Neural progenitor cell (in vitro differentiated cells): ENCODE measurements around the gene THSD4.

Experiments used
- EZH2 ChIP-seq: fragments of 200-600 bp; sonication (generic); IDR thresholded peaks from 2 replicates; pipeline ENCODE4 v1.6.1; 2017; ENCODE audit warnings: antibody characterized with exemption, mild to moderate bottlenecking, moderate library complexity
- TF ChIP-seq, protein P1 (sequence below): fragments of 200-600 bp; sonication (generic); IDR thresholded peaks from 2 replicates; pipeline ENCODE4 v1.5.1; 2017; ENCODE audit warnings: antibody characterized with exemption, mild to moderate bottlenecking

DNA sequence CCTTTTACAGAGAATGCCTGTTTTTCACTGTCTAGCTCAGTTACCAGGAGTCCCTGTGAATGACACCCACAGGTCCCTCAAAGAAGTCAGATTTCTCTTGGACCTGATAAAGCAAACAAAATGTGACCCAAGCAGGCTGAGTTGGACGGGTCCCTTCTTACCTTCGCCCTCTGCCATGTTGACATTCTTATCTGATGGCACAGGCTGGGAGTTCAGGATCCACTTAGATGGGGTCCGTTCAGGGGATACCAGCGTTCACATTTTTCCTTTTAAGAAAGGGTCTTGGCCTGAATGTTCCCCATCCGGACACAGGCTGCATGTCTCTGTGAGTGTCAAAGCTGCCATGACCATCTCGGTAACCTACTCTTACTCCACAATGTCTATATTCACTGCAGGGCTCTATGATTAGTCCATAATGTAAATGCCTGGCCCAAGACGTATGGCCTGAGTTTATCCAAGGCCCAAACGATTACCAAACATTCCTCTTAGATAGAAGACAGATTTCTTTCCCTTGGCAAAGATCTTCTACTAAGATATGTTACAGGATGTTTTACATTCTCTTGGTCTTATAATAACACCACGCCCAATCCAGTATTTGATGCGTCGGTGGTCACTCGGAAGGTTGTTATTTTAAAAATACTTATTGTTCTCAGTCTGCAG lies 179.1 kb downstream of the THSD4 start:
- TF ChIP-seq, protein P1, sequence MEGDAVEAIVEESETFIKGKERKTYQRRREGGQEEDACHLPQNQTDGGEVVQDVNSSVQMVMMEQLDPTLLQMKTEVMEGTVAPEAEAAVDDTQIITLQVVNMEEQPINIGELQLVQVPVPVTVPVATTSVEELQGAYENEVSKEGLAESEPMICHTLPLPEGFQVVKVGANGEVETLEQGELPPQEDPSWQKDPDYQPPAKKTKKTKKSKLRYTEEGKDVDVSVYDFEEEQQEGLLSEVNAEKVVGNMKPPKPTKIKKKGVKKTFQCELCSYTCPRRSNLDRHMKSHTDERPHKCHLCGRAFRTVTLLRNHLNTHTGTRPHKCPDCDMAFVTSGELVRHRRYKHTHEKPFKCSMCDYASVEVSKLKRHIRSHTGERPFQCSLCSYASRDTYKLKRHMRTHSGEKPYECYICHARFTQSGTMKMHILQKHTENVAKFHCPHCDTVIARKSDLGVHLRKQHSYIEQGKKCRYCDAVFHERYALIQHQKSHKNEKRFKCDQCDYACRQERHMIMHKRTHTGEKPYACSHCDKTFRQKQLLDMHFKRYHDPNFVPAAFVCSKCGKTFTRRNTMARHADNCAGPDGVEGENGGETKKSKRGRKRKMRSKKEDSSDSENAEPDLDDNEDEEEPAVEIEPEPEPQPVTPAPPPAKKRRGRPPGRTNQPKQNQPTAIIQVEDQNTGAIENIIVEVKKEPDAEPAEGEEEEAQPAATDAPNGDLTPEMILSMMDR: no peak
- no peak for TF ChIP-seq EZH2
